CD4-positive, alpha-beta T cell treated with Interleukin-6 at 100 ng/mL for 8 hours (primary cell): ENCODE results near the gene HLA-DQB1.

Source experiments
- DNase-seq: peaks from one replicate; pipeline ENCODE4 v3.0.0-alpha.2; 2020; ENCODE audit warnings: mixed read lengths, low spot score

The HLA-DQB1 gene

GRCh38 chr6:32625137-32625536 is 41.3 kb downstream of the HLA-DQB1 start:
- no peak for DNase-seq

- no peak for DNase-seq
Measured at GRCh38 chr6:32624565-32624964, 41.9 kb downstream of the HLA-DQB1 start.

GRCh38 chr6:32623693-32624092 is 42.8 kb downstream of the HLA-DQB1 start:
- DNase-seq, result peak; percentile 29

- DNase-seq, result peak; percentile 73
Measured at GRCh38 chr6:32622545-32623401, 43.7 kb downstream of the HLA-DQB1 start.

GRCh38 chr6:32621372-32621771 is 45.1 kb downstream of the HLA-DQB1 start:
- DNase-seq, result no peak

GRCh38 chr6:32617751-32618150 is 48.7 kb downstream of the HLA-DQB1 start:
- no peak for DNase-seq

- DNase-seq, result no peak
Measured at GRCh38 chr6:32615885-32616532, 50.4 kb downstream of the HLA-DQB1 start.

GRCh38 chr6:32614366-32615081 is 51.9 kb downstream of the HLA-DQB1 start:
- DNase-seq, result no peak

- no peak for DNase-seq
Measured at GRCh38 chr6:32613475-32613874, 53.0 kb downstream of the HLA-DQB1 start.

GRCh38 chr6:32610682-32611296 is 55.7 kb downstream of the HLA-DQB1 start:
- no peak for DNase-seq

GRCh38 chr6:32609731-32610640 is 56.5 kb downstream of the HLA-DQB1 start:
- DNase-seq, result peak; percentile 87
